ENCODE data around the gene MUC4. TPM values are rescaled to one million over a fixed set of nuclear protein-coding genes. Genes with fewer than 3 reads are reported as not detected.

Gene MUC4
- total and polyA plus RNA-seq, 10 of the 15 experiments (the other 5 are each of a cell fraction or from before 2014, with no cell fraction given): 0.02 to 0.46 (median 0.27) TPM; not detected in 4

DNA sequence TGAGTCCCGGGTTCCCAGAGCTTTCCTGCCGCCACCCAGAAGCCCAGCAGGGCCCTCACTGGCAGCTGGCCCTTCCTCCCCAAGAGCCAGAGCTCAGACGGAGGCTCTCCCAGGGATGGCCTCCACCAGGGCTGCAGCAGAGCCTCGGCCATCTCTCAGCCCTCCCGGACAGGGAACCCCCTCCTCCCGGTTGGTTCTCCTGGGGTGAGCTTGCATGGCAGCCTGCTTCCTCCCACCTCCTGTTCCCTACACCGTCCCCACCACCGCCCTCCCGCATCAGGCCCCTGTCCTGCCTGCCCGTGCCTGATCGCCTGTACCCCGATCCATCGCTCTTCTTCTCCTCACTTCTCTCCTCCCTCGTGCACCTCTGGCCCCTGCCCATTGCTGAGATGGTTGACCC lies 24.1 kb upstream of the MUC4 start (continued):
- TF ChIP-seq ZBTB40 (IDR thresholded peaks at IDR 0.05; ENCODE audit: borderline replicate concordance): no peak
- TF ChIP-seq, protein P1, sequence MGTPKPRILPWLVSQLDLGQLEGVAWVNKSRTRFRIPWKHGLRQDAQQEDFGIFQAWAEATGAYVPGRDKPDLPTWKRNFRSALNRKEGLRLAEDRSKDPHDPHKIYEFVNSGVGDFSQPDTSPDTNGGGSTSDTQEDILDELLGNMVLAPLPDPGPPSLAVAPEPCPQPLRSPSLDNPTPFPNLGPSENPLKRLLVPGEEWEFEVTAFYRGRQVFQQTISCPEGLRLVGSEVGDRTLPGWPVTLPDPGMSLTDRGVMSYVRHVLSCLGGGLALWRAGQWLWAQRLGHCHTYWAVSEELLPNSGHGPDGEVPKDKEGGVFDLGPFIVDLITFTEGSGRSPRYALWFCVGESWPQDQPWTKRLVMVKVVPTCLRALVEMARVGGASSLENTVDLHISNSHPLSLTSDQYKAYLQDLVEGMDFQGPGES (IDR thresholded peaks at IDR 0.05): no peak
- TF ChIP-seq, protein P2, sequence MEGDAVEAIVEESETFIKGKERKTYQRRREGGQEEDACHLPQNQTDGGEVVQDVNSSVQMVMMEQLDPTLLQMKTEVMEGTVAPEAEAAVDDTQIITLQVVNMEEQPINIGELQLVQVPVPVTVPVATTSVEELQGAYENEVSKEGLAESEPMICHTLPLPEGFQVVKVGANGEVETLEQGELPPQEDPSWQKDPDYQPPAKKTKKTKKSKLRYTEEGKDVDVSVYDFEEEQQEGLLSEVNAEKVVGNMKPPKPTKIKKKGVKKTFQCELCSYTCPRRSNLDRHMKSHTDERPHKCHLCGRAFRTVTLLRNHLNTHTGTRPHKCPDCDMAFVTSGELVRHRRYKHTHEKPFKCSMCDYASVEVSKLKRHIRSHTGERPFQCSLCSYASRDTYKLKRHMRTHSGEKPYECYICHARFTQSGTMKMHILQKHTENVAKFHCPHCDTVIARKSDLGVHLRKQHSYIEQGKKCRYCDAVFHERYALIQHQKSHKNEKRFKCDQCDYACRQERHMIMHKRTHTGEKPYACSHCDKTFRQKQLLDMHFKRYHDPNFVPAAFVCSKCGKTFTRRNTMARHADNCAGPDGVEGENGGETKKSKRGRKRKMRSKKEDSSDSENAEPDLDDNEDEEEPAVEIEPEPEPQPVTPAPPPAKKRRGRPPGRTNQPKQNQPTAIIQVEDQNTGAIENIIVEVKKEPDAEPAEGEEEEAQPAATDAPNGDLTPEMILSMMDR (IDR thresholded peaks at IDR 0.05 in 2 of 3, conservative IDR thresholded peaks at IDR 0.05 in 1 of 3; ENCODE audit: control insufficient read depth in 2 of 3, extremely low read depth in 1 of 3, insufficient read depth in 1 of 3, low read depth in 3 of 3, low read length in 3 of 3): no peak
- no peak for TF ChIP-seq HDAC6 (IDR thresholded peaks at IDR 0.05; ENCODE audit: unreplicated experiment)
- no peak for TF ChIP-seq FOS (IDR thresholded peaks at IDR 0.05; ENCODE audit: borderline replicate concordance, extremely low read depth, insufficient read length)
- no peak for TF ChIP-seq MTA2 (IDR thresholded peaks at IDR 0.05; ENCODE audit: low read depth)

All from GM12878 (cell line).